DMS53 treated with DMSO at 0.1 percent for 48 hours (cell line): ENCODE data around the gene NCLN.
"Not testable (repeated sequence)": the region's sequence is repeated elsewhere in the genome, so short reads cannot be mapped to it uniquely, and the experiment has no call there.

Experiments
- DNase-seq: peaks from one replicate; lab custom pipeline; 2025; ENCODE audit not compliant: unreplicated experiment; lab: John Stamatoyannopoulos, UW

Gene NCLN

GRCh38 chr19:3179739-3180293, 5.9 kb upstream of the NCLN start:
- no peak for DNase-seq

GRCh38 chr19:3183721-3184641, 1.7 kb upstream of the NCLN start:
- no peak for DNase-seq

- DNase-seq: peak; percentile 86
Observed at GRCh38 chr19:3184847-3185460, 776 bp upstream of the NCLN start.

- DNase-seq: no peak
Observed at GRCh38 chr19:3186160-3186688, 494 bp downstream of the NCLN start.

- no peak for DNase-seq
Observed at GRCh38 chr19:3186891-3187661, 1.3 kb downstream of the NCLN start.

- DNase-seq: no peak
Observed at GRCh38 chr19:3187662-3188511, 2.2 kb downstream of the NCLN start.

- no peak for DNase-seq
Observed at GRCh38 chr19:3188627-3189596, 3.2 kb downstream of the NCLN start.

- DNase-seq: no peak
Observed at GRCh38 chr19:3189702-3190469, 4.2 kb downstream of the NCLN start.

- DNase-seq: no peak
Observed at GRCh38 chr19:3190470-3190770, 4.7 kb downstream of the NCLN start.

- DNase-seq: no peak
Observed at GRCh38 chr19:3190921-3191805, 5.4 kb downstream of the NCLN start.

GRCh38 chr19:3191806-3192104, 6.0 kb downstream of the NCLN start:
- DNase-seq: not testable (repeated sequence)

- no peak for DNase-seq
Observed at GRCh38 chr19:3192228-3192635, 6.5 kb downstream of the NCLN start.

- no peak for DNase-seq
Observed at GRCh38 chr19:3192684-3193083, 7.0 kb downstream of the NCLN start.

GRCh38 chr19:3193256-3194105, 7.8 kb downstream of the NCLN start:
- no peak for DNase-seq

GRCh38 chr19:3194106-3195087, 8.7 kb downstream of the NCLN start:
- DNase-seq: no peak
